Forelimb muscle (tissue), 1 donor: ENCODE results near the gene RNF2. TPM values are rescaled to one million over a fixed set of nuclear protein-coding genes. Genes with fewer than 3 reads are reported as not detected.
"Not testable (repeated sequence)": the region's sequence is repeated elsewhere in the genome, so short reads cannot be mapped to it uniquely, and the experiment has no call there.

Source experiments
- DNase-seq: peaks from one replicate; pipeline ENCODE4 v3.0.0-alpha.2; 2013; ENCODE audit warnings: low read depth
- polyA plus RNA-seq: library from polyadenylated mRNA; unstranded; fragments of 120-200 nt; gene quantifications from one replicate; pipeline ENCODE4 v1.2.1, GENCODE V29; 2013; ENCODE audit not compliant: insufficient read length

RNF2 gene
- polyA plus RNA-seq, 1 donor: 38.5 TPM

GRCh38 chr1:185050823-185051451 lies 5.6 kb downstream of the RNF2 start:
- no peak for DNase-seq

DNA sequence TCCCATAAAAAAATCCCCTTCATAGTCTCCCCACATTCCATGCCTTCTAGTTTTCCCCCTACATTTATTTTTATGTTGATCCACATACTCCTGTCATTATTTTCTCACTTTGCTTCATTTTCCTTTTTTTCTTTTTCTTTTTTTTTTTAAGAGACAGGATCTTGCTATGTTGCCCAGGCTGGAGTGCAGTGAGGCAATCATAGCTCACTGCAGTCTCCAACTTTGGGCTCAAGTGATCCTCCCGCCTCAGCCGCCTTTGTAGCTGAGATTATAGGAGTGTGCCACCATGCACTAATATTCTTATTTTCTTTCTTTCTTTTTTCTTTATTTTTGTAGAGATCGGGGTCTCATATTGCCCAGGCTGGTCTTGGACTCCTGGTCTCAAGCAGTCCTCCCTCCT lies 7.8 kb downstream of the RNF2 start:
- DNase-seq: no peak

DNA sequence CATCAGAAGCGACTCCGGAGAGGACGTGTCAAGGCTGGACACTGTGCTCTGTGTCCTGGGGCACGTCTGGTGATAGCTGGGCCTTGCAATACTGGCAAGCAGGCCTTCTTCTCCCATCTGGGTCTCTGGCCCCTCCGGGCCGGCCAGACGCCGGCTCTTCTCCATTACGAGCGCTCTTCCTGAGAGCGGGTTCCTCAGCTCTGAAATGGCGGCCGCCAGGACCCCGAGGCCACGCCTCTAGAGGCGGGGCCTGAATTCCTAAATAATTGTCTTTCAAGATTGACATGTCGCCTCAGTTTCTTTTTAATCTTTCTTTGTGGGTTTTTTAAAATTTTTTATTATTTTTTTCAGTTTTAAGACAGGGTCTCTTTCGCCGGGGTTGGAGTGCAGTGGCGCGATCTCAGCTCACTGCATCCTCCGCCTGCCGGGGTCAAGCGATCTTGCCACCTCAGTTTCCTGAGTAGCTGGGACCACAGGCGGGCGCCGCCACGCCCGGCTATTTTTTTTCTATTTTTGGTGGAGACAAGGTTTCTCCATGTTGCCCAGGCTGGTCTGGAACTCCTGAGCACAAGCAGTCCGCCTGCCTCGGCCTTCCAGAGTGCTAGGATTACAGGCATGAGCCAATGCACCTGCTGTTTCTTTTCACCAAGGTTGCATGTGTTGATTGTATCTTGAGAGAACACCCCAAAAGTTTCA lies 9.2 kb downstream of the RNF2 start:
- DNase-seq: no peak

GRCh38 chr1:185058110-185058509 lies 12.8 kb downstream of the RNF2 start:
- DNase-seq: no peak

DNA sequence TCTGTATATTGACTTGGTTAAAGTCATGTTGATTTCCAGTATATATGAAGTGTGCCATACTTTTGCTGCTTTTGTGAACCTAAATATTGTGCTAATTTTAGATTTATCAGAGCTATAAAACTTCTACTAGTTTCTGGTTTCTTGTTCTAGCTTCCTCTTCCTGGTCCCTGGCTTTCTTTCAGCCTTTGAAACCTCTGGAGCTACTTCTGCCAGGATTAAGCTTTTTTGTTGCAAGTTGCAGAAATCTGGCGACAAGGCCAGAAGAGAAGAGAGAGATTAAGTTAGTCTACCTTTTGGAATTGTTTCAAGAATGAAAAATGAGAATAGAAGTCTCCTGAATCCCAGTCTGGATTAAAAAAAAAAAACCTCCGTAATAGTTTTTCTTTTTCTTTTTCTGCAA lies 13.5 kb downstream of the RNF2 start:
- no peak for DNase-seq

- DNase-seq: no peak
Measured at GRCh38 chr1:185059950-185060571, 14.7 kb downstream of the RNF2 start.

DNA sequence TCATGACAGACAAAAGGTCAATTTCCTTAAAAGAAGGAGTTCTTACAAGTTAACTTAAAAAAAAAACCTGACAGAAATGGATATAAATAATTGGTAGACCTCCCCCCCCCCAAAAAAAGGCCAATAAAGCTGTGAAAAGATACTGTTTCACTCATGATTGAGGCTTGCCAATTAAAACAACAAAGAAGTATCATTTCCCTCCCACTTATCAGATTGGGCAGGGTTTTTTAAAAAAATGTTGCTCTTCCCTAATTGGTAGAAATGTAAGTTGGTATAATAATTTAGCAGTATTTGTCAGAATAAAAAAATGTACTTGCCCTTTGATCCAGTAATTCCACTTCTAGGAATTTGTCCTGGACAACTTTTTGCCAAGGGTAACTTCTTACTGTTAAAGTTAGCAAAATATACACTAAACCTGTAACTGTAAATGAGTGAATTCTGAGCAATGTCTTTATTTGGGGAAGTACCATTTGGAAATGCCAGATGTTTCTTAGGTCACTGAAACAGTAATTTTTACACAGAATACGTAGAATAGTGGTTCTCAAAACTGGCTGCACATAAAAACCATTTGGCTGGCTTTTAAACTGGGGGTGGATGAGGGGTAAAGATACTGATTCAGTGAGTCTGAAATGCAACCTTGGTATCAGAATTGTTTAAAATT lies 17.5 kb downstream of the RNF2 start:
- no peak for DNase-seq

GRCh38 chr1:185063719-185064118 lies 18.4 kb downstream of the RNF2 start:
- DNase-seq: no peak

DNA sequence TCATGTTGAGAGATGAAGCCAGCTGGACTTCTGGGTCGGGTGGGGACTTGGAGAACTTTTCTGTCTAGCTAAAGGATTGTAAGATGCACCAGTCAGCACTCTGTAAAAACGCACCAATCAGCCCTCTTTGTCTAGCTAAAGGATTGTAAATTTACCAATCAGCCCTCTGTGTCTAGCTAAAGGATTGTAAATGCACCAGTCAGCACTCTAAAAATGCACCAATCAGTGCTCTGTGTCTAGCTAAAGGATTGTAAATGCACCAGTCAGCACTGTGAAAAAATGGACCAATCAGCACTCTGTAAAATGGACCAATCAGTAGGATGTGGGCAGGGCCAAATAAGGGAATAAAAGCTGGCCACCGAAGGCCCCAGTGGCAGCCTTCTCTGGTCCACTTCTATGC lies 19.6 kb downstream of the RNF2 start:
- DNase-seq: not testable (repeated sequence)

GRCh38 chr1:185066181-185066580 lies 20.8 kb downstream of the RNF2 start:
- no peak for DNase-seq

DNA sequence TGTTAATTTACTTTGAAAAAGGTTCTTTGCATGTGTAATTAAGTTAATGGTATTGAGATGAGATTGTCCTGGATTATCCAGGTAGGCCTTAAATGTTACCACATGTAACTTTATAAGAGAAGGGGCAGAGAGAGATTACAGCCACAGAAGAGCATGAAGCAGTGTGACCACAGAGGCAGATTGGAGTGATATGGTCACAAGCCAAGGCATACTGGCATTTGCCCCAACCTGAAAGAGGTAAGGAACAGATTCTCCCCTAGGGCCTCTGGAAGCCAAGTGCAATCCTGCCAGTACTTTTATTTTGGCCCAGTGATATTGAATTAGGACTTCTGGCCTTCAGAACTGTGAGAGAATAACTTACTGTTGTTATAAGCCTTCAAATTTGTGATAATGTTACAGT lies 23.0 kb downstream of the RNF2 start:
- DNase-seq: no peak

DNA sequence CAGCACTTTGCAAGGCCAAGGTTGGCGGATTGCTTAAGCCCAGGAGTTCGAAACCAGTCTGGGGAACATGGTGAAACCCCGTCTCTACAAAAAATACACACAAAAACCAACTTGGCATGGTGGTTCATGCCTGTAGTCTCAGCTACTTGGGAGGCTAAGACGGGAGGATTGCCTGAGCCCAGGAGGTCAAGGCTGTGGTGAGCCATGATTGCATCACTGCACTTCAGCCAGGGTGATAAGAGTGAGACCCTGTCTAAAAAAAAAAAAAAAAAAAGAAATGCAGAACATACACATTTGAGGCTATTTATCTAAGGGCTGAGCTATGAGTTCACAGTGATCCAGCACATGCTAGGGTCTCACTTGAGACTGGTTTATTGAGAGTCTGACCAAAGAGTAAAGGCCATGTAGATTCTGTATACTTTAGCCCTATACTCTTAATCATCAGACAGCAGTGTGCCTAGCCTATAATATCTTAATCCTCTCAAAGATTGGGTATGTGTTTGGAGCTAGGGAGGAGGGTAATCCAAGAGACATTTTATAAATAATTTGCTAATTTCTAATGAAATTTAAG lies 23.9 kb downstream of the RNF2 start:
- DNase-seq: no peak

DNA sequence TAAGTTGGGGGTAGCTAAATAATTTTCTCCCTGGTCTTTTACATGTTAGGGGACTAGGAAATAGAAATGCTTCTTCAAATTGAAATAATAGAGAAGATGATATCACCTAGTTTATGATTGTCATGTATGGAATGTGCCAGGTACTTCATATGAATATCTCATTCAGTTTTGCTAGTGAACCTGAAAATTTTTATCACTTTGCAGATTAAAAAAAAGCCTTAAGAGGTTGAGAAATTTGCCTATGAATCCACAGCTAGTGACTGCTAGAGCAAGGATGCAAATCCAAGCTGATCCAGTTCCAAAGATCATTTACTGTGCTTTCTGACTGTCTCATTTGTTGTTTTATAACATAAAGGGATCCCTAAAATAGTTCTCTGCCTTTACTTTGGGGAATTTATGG lies 24.7 kb downstream of the RNF2 start:
- DNase-seq: no peak

DNA sequence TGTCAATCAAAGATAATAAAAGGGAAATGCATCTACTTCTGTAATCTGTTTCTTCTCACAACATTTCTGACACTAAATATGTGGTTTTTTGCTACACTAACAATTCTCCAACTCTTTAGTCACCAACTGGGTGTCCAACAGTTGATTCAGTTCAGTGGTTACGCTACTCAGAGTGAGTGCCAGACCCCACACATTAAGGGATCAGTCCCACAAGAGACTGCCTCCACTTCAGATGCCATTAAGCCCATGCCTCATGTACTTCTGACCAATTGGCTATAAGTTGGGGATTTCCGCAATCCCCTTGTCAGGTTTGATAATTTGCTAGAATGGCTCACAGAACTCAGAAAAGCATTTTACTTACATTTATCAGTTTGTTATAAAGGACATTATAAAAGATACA lies 28.4 kb downstream of the RNF2 start:
- DNase-seq: no peak

DNA sequence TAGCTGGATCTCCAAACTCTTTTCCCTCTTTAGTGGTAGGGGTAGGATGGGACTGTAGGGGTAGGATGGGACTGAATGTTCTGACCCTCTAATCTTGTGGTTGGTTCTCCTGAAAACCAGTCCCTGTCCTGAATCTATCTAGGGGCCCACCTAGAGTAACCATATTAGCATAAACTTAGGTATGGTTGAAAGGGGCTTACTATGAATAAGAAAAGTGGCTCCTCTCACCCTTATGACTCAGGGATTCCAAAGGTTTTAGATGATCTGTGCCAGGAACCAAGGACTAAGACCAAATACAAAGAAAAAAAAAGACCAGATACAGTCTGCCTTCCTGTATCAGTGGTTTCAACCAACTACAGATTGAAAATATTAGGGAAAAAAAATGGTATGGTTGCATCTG lies 28.9 kb downstream of the RNF2 start:
- DNase-seq: no peak

DNA sequence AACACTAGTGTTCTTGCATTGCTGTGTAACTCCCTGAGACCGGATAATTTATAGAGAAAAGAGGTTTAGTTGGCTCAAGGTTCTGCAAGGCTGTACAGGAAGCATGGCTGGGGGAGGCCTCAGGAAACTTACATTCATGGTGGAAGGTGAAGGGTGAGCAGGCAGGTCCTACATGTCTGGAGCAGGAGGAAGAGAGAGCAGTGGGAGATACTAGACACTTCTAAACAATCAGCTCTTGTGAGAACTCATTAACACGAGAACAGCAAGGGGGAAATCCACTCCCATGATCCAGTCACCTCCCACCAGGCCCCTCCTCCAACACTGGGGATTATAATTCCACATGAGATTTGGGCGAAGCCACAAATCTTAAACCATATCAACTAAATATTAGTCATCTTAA lies 30.1 kb downstream of the RNF2 start:
- no peak for DNase-seq

GRCh38 chr1:185077374-185077773 lies 32.0 kb downstream of the RNF2 start:
- no peak for DNase-seq

GRCh38 chr1:185080422-185080821 lies 35.1 kb downstream of the RNF2 start:
- no peak for DNase-seq

DNA sequence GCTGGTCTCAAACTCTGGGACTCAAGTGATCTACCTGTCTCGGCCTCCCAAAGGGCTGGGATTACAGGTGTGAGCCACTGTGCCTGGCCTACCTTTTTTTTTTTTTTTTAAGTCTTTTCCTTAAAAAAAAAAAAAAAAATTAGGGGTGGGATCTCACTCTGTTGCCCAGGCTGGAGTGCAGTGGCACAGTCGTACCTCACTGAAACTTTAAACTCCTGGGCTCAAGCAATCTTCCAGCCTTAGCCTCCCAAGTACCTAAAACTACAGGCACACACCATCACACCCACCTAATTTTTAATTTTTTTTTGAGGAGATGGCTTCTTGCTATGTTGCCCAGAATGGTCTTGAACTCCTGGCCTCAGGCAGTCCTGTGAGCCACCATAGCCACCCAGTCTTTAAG lies 38.5 kb downstream of the RNF2 start:
- no peak for DNase-seq

DNA sequence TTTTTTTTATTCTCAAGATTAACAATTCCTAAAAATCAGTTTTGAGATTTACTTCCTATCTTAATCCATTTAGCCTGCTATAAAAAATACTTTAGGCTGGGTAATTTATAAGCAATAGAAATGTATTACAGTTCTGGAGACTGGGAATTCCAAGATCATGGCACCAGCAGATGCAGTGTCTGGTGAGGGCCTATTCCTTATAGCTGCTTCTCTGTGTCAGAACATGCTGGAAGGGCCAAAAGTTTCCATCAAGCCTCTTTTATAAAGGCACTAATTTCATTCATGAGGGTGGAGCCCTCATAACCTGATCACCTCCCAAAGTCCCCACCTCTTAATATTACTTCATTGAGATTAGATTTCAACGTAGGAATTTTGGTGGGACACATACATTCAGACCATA lies 41.7 kb downstream of the RNF2 start:
- DNase-seq: no peak

DNA sequence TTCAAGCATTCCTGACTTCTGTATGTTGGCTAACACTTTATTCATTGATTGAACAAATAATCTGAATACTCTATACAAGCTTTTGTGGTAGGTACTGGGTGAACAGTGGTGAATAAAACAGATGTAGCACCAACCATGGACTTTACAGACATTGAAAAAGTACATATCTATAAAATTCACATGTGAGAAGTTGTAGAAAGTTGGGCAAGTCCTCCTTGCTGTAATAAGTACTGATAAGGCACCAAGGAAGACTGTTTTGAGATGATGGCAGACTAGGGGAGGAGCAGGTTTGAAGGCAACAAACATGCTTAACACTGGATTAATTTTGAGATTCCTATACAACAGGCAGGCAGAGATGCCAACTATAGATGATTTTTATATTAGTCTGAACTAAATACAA lies 42.4 kb downstream of the RNF2 start:
- no peak for DNase-seq

GRCh38 chr1:185091480-185091879 lies 46.1 kb downstream of the RNF2 start:
- DNase-seq: no peak

DNA sequence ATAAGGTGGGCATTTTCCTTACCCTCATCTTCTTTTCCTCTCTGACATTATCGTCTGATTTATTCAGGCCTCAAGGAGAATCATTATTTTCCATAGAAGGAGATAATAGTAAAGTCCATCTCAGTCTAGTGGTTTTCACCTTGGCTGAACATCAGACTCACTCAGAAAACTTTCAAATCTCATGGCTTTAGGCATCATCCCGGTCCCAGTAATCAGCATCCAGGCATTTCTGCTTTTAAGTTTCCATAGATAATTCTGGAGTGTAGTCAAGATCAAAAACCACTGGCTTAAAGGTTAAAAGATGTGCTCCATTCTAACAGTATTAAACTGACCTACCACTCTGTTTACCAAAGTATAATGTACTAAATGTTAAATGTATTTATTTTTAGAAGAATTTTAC lies 49.4 kb downstream of the RNF2 start:
- no peak for DNase-seq
